CD14-positive monocyte (primary cell): ENCODE results near the gene S100P. TPM values are rescaled to one million over a fixed set of nuclear protein-coding genes. Genes with fewer than 3 reads are reported as not detected.

Source experiments
- DNase-seq, 3 donors: peaks; one replicate each; pipeline ENCODE4 v3.0.0-alpha.2; 2011 to 2022
- H2AFZ ChIP-seq: 2 replicates; pipeline ENCODE4 v1.6.0; 2012; ENCODE audit warnings: mild to moderate bottlenecking, low read depth, low read length, inconsistent platforms; ENCODE audit not compliant: insufficient read depth, poor library complexity, severe bottlenecking
- H3K27ac ChIP-seq, 2 donors: 1 replicate in 1 of 2; 2 replicates in 1 of 2; pipeline ENCODE4 v1.5.1; 2012 to 2013; ENCODE audit warnings: low read length in 2 of 2, control low read depth in 1 of 2, inconsistent platforms in 1 of 2, low read depth in 1 of 2, mild to moderate bottlenecking in 1 of 2
- H3K27me3 ChIP-seq, 2 donors: one replicate each; pipeline versions ENCODE4 v1.6.0 to v1.6.1; 2011 to 2013; ENCODE audit warnings: low read length in 2 of 2; ENCODE audit not compliant: control insufficient read depth in 2 of 2, insufficient read depth in 2 of 2
- H3K36me3 ChIP-seq, 2 donors: replicated peaks in 1 of 2; 1 replicate in 1 of 2; 2 replicates in 1 of 2; pipeline versions ENCODE4 v1.5.1 to v1.6.1; 2012 to 2013; ENCODE audit warnings: low read length in 2 of 2, control low read depth in 1 of 2, inconsistent platforms in 1 of 2, mild to moderate bottlenecking in 1 of 2; ENCODE audit not compliant: insufficient read depth in 2 of 2, control insufficient read depth in 1 of 2
- H3K4me1 ChIP-seq, 2 donors: 1 replicate in 1 of 2; 2 replicates in 1 of 2; pipeline versions ENCODE4 v1.5.1 to v1.6.1; 2012 to 2013; ENCODE audit warnings: low read length in 2 of 2, control low read depth in 1 of 2, inconsistent platforms in 1 of 2, mild to moderate bottlenecking in 1 of 2, moderate library complexity in 1 of 2; ENCODE audit not compliant: insufficient read depth in 2 of 2, control insufficient read depth in 1 of 2
- H3K4me2 ChIP-seq: replicated peaks from 2 replicates; pipeline ENCODE3; 2012; ENCODE audit warnings: low read length, moderate library complexity, mild to moderate bottlenecking; ENCODE audit not compliant: poor library complexity, severe bottlenecking; ENCODE audit errors: extremely low read depth
- H3K4me3 ChIP-seq, 3 experiments: fragments of 200-600 bp in 1 of 3; sonication (generic) in 1 of 3; replicated peaks in 1 of 3; 1 replicate in 2 of 3; 2 replicates in 1 of 3; pipeline ENCODE4 v1.5.1; 2011 to 2013; ENCODE audit warnings: low read length in 3 of 3, mild to moderate bottlenecking in 3 of 3, control low read depth in 2 of 3, low read depth in 2 of 3, inconsistent platforms in 1 of 3, moderate library complexity in 1 of 3
- H3K79me2 ChIP-seq: 2 replicates; pipeline ENCODE4 v1.6.0; 2012; ENCODE audit warnings: mild to moderate bottlenecking, control low read depth, inconsistent platforms, low read length, moderate library complexity; ENCODE audit not compliant: insufficient read depth
- H3K9ac ChIP-seq: 2 replicates; pipeline ENCODE4 v1.6.0; 2017; ENCODE audit warnings: low read length, mild to moderate bottlenecking; ENCODE audit not compliant: insufficient read depth, poor library complexity, severe bottlenecking
- H3K9me3 ChIP-seq, 2 donors: replicated peaks in 1 of 2; 1 replicate in 1 of 2; 2 replicates in 1 of 2; pipeline versions ENCODE4 v1.5.1 to v1.6.1; 2012 to 2013; ENCODE audit warnings: low read length in 2 of 2, control low read depth in 1 of 2; ENCODE audit not compliant: control insufficient read depth in 1 of 2, insufficient read depth in 1 of 2
- H4K20me1 ChIP-seq: 2 replicates; pipeline ENCODE4 v1.6.0; 2012; ENCODE audit warnings: mild to moderate bottlenecking, low read length, control low read depth, moderate library complexity; ENCODE audit not compliant: insufficient read depth
- H3K27ac Mint-ChIP-seq, 7 donors: one replicate each; pipeline ENCODE4 v1.8.0; 2020; ENCODE audit warnings: mild to moderate bottlenecking in 7 of 7, mixed read lengths in 7 of 7, moderate library complexity in 6 of 7, inconsistent platforms in 2 of 7
- H3K27me3 Mint-ChIP-seq, 3 donors: one replicate each; pipeline ENCODE4 v1.8.0; 2021 to 2022; ENCODE audit warnings: low read depth in 3 of 3, mild to moderate bottlenecking in 3 of 3, mixed read lengths in 3 of 3, moderate library complexity in 3 of 3, inconsistent platforms in 1 of 3
- H3K36me3 Mint-ChIP-seq, 2 donors: one replicate each; pipeline ENCODE4 v1.8.0; 2020; ENCODE audit warnings: mixed read lengths in 2 of 2, inconsistent platforms in 1 of 2, mild to moderate bottlenecking in 1 of 2
- H3K4me1 Mint-ChIP-seq: one replicate; pipeline ENCODE4 v1.8.0; 2020; ENCODE audit warnings: mild to moderate bottlenecking, mixed read lengths
- H3K4me3 Mint-ChIP-seq, 2 donors: one replicate each; pipeline ENCODE4 v1.8.0; 2020; ENCODE audit warnings: mild to moderate bottlenecking in 2 of 2, mixed read lengths in 2 of 2, moderate library complexity in 1 of 2
- H3K9me3 Mint-ChIP-seq, 7 donors: one replicate each; pipeline ENCODE4 v1.8.0; 2020 to 2022; ENCODE audit warnings: mixed read lengths in 7 of 7, mild to moderate bottlenecking in 6 of 7, moderate library complexity in 6 of 7, inconsistent platforms in 2 of 7
- WGBS: methylation state at CpG from one replicate; pipeline ENCODE4 v1.1.5; 2013; ENCODE audit warnings: missing lambda C conversion rate; ENCODE audit not compliant: insufficient coverage; 5-methylcytosine and 5-hydroxymethylcytosine counted together
- intact Hi-C, 2 donors: fragments of 100-400 bp; cut with micrococcal nuclease; formaldehyde crosslinking; loops; one replicate each; pipeline versions ENCODE4 v1.15.0 to v1.15.1; 2023
- polyA plus RNA-seq, 3 donors: library from polyadenylated mRNA; depleted of rRNA in 1 of 3; unstranded in 2 of 3; stranded (reverse) in 1 of 3; fragments of 300-500 nt in 2 of 3; fragments of >200 nt in 1 of 3; fragmentation: Illumina TruSeq in 2 of 3; gene quantifications; 1 replicate in 2 of 3; 2 replicates in 1 of 3; pipeline ENCODE4 v1.2.3, GENCODE V29; 2012 to 2021
- TF ChIP-seq, protein P1 (sequence below): fragments of 200-600 bp; IDR thresholded peaks from one replicate; pipeline ENCODE4 v1.8.0; 2022; ENCODE audit warnings: antibody characterized with exemption, mild to moderate bottlenecking

S100P gene
- polyA plus RNA-seq, 3 donors, result 13.6 to 71.2 (median 29.3) TPM

DNA sequence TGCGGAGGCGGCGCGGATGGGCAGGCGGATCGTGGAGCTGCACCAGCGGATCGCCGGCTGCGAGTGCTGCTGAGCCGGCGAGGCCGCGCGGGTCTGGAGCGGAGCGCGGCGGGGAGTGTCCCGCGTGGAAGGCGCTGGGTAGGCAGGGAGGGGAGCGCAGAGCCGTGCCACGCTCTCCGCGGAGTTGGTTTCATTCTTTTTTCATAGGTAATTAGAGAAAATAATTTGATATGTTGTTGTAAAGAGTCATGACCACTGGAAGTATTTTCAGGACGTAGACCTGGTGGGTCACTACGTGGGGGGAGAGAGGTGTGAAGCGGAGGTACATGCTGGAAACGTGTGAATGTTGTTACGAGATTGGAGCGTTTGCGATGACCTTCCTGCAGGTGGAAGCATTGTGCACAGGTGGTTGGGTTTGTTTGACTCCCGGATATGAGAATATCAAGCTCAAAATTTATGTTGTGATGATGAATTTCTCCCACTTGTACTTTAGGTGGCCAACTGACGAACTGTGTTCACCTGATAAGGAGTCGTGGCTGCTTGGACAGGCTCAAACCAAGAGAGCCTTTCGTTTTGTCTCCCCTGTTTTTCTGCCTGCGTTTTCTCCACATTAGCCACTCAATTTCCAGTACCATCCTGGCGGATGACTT is 19.1 kb upstream of the S100P start:
- H3K27me3 Mint-ChIP-seq, result peaks cover 0 to 8% (median 0%) of the 10 kb centered on the region in 3 donors
- H3K9ac ChIP-seq, result peak overlapping the region; percentile 74
- WGBS, result 2% methylated on average over 34 of the region's 40 CpGs
- H3K4me2 ChIP-seq, result peak overlapping the region; percentile 97
- peaks cover 32% of the 10 kb centered on the region for H3K79me2 ChIP-seq
- peaks cover 42% of the 10 kb centered on the region for H3K4me1 Mint-ChIP-seq
- peaks cover 16 to 31% of the 10 kb centered on the region in 2 donors for H3K36me3 Mint-ChIP-seq
- H3K4me3 ChIP-seq, result peak overlapping the region; percentile 41 to 86 (median 84)
- H3K9me3 ChIP-seq, result no peaks in the 10 kb centered on the region
- peaks cover 10% of the 10 kb centered on the region for H4K20me1 ChIP-seq
- H3K27me3 ChIP-seq, result no peaks in the 10 kb centered on the region
- peaks cover 0 to 15% (median 2%) of the 10 kb centered on the region in 7 donors for H3K9me3 Mint-ChIP-seq
- TF ChIP-seq, protein P1, sequence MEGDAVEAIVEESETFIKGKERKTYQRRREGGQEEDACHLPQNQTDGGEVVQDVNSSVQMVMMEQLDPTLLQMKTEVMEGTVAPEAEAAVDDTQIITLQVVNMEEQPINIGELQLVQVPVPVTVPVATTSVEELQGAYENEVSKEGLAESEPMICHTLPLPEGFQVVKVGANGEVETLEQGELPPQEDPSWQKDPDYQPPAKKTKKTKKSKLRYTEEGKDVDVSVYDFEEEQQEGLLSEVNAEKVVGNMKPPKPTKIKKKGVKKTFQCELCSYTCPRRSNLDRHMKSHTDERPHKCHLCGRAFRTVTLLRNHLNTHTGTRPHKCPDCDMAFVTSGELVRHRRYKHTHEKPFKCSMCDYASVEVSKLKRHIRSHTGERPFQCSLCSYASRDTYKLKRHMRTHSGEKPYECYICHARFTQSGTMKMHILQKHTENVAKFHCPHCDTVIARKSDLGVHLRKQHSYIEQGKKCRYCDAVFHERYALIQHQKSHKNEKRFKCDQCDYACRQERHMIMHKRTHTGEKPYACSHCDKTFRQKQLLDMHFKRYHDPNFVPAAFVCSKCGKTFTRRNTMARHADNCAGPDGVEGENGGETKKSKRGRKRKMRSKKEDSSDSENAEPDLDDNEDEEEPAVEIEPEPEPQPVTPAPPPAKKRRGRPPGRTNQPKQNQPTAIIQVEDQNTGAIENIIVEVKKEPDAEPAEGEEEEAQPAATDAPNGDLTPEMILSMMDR, result peak; percentile 52
- intact Hi-C loops, result loop anchor here in 1 of 2 donors (2.0 to 5.0 kb wide), 2 partner anchors 32 to 34 kb away; partner anchors contain the start of genes MRFAP1 and MRFAP1L1
- H3K4me1 ChIP-seq, result peaks cover 34 to 37% of the 10 kb centered on the region in 2 donors
- H3K27ac ChIP-seq, result peak overlapping the region in 1 of 2 donors; percentile 89
- peaks cover 0 to 8% of the 10 kb centered on the region in 2 donors for H3K36me3 ChIP-seq
- peak overlapping the region; percentile 90 to 95 for H3K4me3 Mint-ChIP-seq
- H2AFZ ChIP-seq, result peak overlapping the region; percentile 90
- H3K27ac Mint-ChIP-seq, result peak overlapping the region in 6 of 7 donors; percentile 0 to 83 (median 80)
- DNase-seq, result no peak

DNA sequence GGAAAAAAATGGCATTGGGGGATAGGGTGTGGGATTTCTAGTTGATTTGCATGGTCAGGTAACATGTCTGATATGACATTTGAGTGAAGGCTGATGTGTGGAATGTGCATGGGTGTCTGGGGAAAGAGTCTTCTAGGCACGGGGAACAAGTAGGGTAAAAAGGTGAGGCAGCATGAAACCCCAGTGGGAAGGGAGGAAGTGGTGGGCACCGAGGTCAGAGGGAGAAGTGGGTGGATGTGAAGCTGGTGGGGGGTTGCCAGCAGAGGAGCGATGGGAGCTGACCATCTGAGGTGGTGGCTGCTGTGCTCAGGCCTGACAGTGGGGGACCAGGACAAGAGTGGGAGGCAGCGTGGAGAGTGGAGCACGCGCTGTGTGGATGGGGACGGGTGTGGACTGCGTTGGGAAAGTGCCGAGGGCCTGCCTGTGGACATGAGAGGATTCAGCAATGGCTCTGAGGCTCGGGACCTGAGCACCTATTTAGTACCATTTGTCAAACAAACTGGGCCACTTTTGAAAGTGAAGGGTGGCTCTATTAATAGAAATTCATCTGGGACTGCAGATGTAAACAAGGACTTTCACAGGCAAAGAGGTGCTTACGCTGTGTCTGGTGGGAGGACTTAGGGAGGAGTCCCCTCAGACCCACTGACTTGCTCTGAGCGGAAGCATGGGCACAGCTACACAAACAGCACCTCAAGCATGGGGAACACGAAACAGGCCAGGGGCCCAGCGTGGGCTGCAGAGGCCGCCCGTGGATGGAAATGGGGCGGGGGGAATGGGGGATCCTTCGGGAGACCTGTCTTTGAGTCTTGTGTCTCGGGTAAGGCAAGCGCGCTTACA is 16.7 kb upstream of the S100P start:
- no peaks in the 10 kb centered on the region for H3K27me3 ChIP-seq
- Mint-ChIP-seq H3K4me1 (peaks cover 42% of the 10 kb centered on the region), H3K27ac (peak overlapping the region in 5 of 7 donors; percentile 5 to 48 (median 21)), H3K27me3 (peaks cover 0 to 5% (median 0%) of the 10 kb centered on the region in 3 donors), H3K9me3 (peaks cover 5 to 25% (median 9%) of the 10 kb centered on the region in 7 donors), H3K4me3 (peak overlapping the region in 1 of 2 donors; percentile 1), H3K36me3 (peaks cover 21 to 34% of the 10 kb centered on the region in 2 donors)
- no peak overlapping the region for H3K27ac ChIP-seq
- peaks cover 0 to 8% of the 10 kb centered on the region in 2 donors for H3K36me3 ChIP-seq
- TF ChIP-seq, protein P1, result no peak
- H3K79me2 ChIP-seq, result peaks cover 32% of the 10 kb centered on the region
- peaks cover 34 to 37% of the 10 kb centered on the region in 2 donors for H3K4me1 ChIP-seq
- H3K9me3 ChIP-seq, result peaks cover 0 to 5% of the 10 kb centered on the region in 2 donors
- no peak overlapping the region for H2AFZ ChIP-seq
- H3K4me3 ChIP-seq, result no peak overlapping the region
- no peak overlapping the region for H3K9ac ChIP-seq
- H4K20me1 ChIP-seq, result peaks cover 10% of the 10 kb centered on the region
- H3K4me2 ChIP-seq, result peak overlapping the region; percentile 1
- intact Hi-C loops, result loop anchor here in 1 of 2 donors (5.0 kb wide), 1 partner anchor 35 kb away; the partner anchor contains the start of gene MRFAP1
- WGBS, result 69% methylated on average over 12 of the region's 21 CpGs
- DNase-seq, result no peak
